K562 (cell line): ENCODE data around the gene BLOC1S4. TPM values are rescaled to one million over a fixed set of nuclear protein-coding genes. Genes with fewer than 3 reads are reported as not detected.
A peak's percentile ranks its signal among the peaks of the same experiment; 100 is the strongest.

Source experiments
- ATF4 ChIP-seq: fragments of 450-650 bp; formaldehyde crosslinking; IDR thresholded peaks from 2 replicates; pipeline ENCODE4 v1.4.0; 2022; ENCODE audit warnings: mild to moderate bottlenecking, moderate library complexity
- CXXC5 ChIP-seq: fragments of 250-450 bp; sonication (Bioruptor Pico); IDR thresholded peaks from 2 replicates; pipeline ENCODE4 v1.8.0; 2022; ENCODE audit warnings: inconsistent platforms, mild to moderate bottlenecking, moderate library complexity
- MTF1 ChIP-seq: fragments of 250-450 bp; sonication (Bioruptor Pico); IDR thresholded peaks from 2 replicates; pipeline ENCODE4 v1.9.0; 2021; ENCODE audit warnings: moderate library complexity, mild to moderate bottlenecking, inconsistent platforms, borderline replicate concordance
- MXD1 ChIP-seq: fragments of 250-450 bp; sonication (Bioruptor Pico); IDR thresholded peaks from 2 replicates; pipeline ENCODE4 v1.8.0; 2021; ENCODE audit warnings: borderline replicate concordance, mild to moderate bottlenecking, moderate library complexity; ENCODE audit not compliant: poor library complexity, severe bottlenecking
- NR1H2 ChIP-seq: sonication (generic); formaldehyde crosslinking; IDR thresholded peaks from 2 replicates; pipeline ENCODE4 v1.4.0; 2020; ENCODE audit warnings: mild to moderate bottlenecking, missing genetic modification reagents
- POLR3G ChIP-seq: IDR thresholded peaks from 2 replicates; pipeline ENCODE4 v1.6.1; 2011; ENCODE audit not compliant: insufficient read length, insufficient replicate concordance; ENCODE audit errors: extremely low read depth
- PURB ChIP-seq: sonication (generic); formaldehyde crosslinking; IDR thresholded peaks from 2 replicates; pipeline ENCODE4 v1.9.0; 2021; ENCODE audit warnings: low read depth, mild to moderate bottlenecking, missing genetic modification reagents
- RERE ChIP-seq: sonication (generic); formaldehyde crosslinking; IDR thresholded peaks from 2 replicates; pipeline ENCODE4 v1.8.0; 2023; ENCODE audit warnings: missing genetic modification reagents, mild to moderate bottlenecking, borderline replicate concordance
- RFX5 ChIP-seq: IDR thresholded peaks from 2 replicates; pipeline ENCODE4 v1.6.1; 2011; ENCODE audit warnings: low read depth, mild to moderate bottlenecking, improper control_type of control experiment, low read length
- THAP12 ChIP-seq: fragments of 250-450 bp; sonication (Bioruptor Pico); IDR thresholded peaks from 2 replicates; pipeline ENCODE4 v1.9.0; 2021; ENCODE audit warnings: mild to moderate bottlenecking, inconsistent platforms
- TOE1 ChIP-seq, 2 experiments: fragments of 450-650 bp in 1 of 2; sonication (generic) in 1 of 2; formaldehyde crosslinking in 1 of 2; IDR thresholded peaks; 2 replicates each; pipeline versions ENCODE4 v1.7.1 to v1.8.0; 2016 to 2022; ENCODE audit warnings: borderline replicate concordance in 2 of 2, mild to moderate bottlenecking in 2 of 2, antibody characterized with exemption in 1 of 2, inconsistent platforms in 1 of 2, low read depth in 1 of 2, missing genetic modification reagents in 1 of 2, moderate library complexity in 1 of 2
- ZEB2 ChIP-seq: fragments of 450-650 bp; IDR thresholded peaks from 2 replicates; pipeline ENCODE4 v1.6.1; 2016
- ZFX ChIP-seq: sonication (generic); formaldehyde crosslinking; IDR thresholded peaks from 2 replicates; pipeline ENCODE4 v1.8.0; 2022; ENCODE audit warnings: mild to moderate bottlenecking, missing genetic modification reagents, moderate library complexity
- ZNF121 ChIP-seq: sonication (generic); formaldehyde crosslinking; conservative IDR thresholded peaks from 2 replicates; pipeline ENCODE4 v1.8.0; 2022; ENCODE audit warnings: missing genetic modification reagents
- ZNF134 ChIP-seq: fragments of 250-450 bp; sonication (Bioruptor Pico); conservative IDR thresholded peaks from 2 replicates; pipeline ENCODE4 v1.4.0; 2020
- polyA plus RNA-seq, 8 experiments: library from polyadenylated mRNA; depleted of rRNA in 4 of 8; stranded (reverse) in 5 of 8; unstranded in 3 of 8; fragments of >200 nt; fragmentation: Nextera tagmentation in 2 of 8; fragmentation: Illumina TruSeq in 1 of 8; extraction: Ambion mirVana in 2 of 8; extraction: Trizol in 1 of 8; gene quantifications; 2 replicates each; pipeline versions ENCODE4 v1.2.1 to v1.2.3, GENCODE V29; 2011 to 2014; ENCODE audit warnings: inconsistent platforms in 1 of 8, missing spikeins in 1 of 8
- total RNA-seq, 7 experiments: library from RNA; depleted of rRNA in 6 of 7; stranded (reverse); fragments of >200 nt in 6 of 7; fragmentation: Illumina TruSeq in 2 of 7; extraction: Trizol in 2 of 7; gene quantifications; 2 replicates each; pipeline versions ENCODE4 v1.2.1 to v1.2.3, GENCODE V29; 2011 to 2021; ENCODE audit warnings: low replicate concordance in 1 of 7
- TF ChIP-seq, protein P1 (sequence below): fragments of 450-650 bp; formaldehyde crosslinking; IDR thresholded peaks from 2 replicates; pipeline ENCODE4 v1.4.0; 2022; ENCODE audit warnings: missing genetic modification characterization

BLOC1S4 gene
- total and polyA plus RNA-seq, 9 of the 15 experiments (the other 6 are each of a cell fraction or from before 2014, with no cell fraction given), result 3.1 to 31.6 (median 11.2) TPM

DNA sequence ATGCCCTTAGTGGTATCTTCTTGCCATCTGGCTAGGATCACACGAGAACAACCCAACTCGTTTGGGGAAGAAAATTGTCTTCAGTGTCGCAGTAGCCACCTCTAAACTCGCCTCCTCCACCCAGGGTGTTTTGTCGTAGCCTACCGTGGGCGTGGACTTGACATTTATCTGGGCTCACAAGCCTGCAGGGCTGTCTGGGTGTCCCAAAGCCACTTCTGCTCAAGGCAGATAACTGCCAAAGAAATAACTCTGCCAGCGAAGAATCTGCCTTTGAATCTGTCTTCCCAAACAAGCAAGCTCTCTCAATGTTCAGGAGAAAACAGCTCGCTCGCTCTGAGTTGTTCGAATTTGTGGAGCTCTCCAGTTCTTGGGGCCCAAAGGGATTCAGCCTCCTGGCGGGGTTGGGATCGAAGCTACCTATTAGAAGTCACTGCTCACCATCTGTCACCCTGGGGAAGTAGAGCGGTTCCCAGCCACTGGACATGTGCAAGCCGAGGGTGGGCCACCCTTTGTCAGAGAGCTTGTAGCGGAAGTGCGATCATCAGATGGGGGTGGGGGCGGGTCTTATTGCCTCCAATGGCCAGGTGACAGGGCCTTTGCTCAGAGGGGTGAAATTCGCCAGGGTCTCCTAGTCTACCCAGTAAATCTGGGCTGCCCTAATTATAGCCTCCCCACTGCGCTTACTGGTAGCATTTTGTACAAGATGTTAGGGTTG, 14.8 kb downstream of the BLOC1S4 start (continued):
- TF ChIP-seq MXD1 (CRISPR knock-in tag) (no peak), ATF4 (CRISPR knock-in tag) (no peak; the same call in 1 of the 2 replicates), RFX5 (no peak), THAP12 (no peak), MTF1 (CRISPR knock-in tag) (no peak), PURB (CRISPR knock-in tag) (no peak), ZFX (CRISPR knock-in tag) (peak; percentile 65), ZNF121 (no peak), TOE1 (IDR thresholded peaks at IDR 0.05; ENCODE audit: borderline replicate concordance) (no peak), TOE1 (CRISPR knock-in tag; IDR thresholded peaks at IDR 0.05; ENCODE audit: borderline replicate concordance, low read depth) (no peak), RERE (CRISPR knock-in tag) (no peak), POLR3G (no peak), ZNF134 (CRISPR knock-in tag) (peak; percentile 37; the same call in 1 of the 2 replicates), NR1H2 (CRISPR knock-in tag) (no peak), CXXC5 (peak; percentile 74), ZEB2 (peak; percentile 77)
- TF ChIP-seq, protein P1, sequence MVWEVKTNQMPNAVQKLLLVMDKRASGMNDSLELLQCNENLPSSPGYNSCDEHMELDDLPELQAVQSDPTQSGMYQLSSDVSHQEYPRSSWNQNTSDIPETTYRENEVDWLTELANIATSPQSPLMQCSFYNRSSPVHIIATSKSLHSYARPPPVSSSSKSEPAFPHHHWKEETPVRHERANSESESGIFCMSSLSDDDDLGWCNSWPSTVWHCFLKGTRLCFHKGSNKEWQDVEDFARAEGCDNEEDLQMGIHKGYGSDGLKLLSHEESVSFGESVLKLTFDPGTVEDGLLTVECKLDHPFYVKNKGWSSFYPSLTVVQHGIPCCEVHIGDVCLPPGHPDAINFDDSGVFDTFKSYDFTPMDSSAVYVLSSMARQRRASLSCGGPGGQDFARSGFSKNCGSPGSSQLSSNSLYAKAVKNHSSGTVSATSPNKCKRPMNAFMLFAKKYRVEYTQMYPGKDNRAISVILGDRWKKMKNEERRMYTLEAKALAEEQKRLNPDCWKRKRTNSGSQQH (CRISPR knock-in tag), result no peak
